ENCODE results near the gene THAP6. TPM values are rescaled to one million over a fixed set of nuclear protein-coding genes. Genes with fewer than 3 reads are reported as not detected.
"Not testable (repeated sequence)": the region's sequence is repeated elsewhere in the genome, so short reads cannot be mapped to it uniquely, and the experiment has no call there.

Gene THAP6
- total RNA-seq, 6 experiments from 2014 or later: 6.8 to 11.5 (median 10.0) TPM

DNA sequence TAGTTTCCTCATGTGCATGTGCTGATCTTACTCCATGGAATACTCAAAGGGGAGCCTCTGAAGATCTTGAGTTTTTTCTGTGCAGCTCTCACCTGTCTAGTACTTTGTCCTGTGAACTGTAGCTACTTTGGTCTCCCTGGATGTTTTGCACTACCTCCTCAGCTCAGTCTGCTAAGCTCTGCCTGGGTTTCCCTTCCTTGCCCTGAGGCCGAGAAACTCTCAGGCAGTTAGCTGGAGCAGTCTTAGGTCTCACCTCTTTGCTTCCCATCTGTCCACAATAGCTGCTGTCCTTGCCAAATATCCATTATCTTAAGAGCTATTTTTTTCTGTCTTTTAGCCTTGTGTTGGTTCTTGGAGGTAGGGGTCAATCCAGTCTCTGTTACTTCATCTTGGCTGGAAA is 11.6 kb downstream of the THAP6 start:
- ATAC-seq (no peak), DNase-seq (no peak)
- Histone ChIP-seq H3K27ac (no peak overlapping the region), H3K4me1 (no peaks in the 10 kb centered on the region), H3K27me3 (no peaks in the 10 kb centered on the region), H3K9me3 (no peaks in the 10 kb centered on the region), H3K36me3 (peaks cover 0 to 52% (median 13%) of the 10 kb centered on the region in 4 donors), H3K4me3 (no peak overlapping the region)
- WGBS (ENCODE audit: insufficient coverage, low coverage, low lambda C conversion rate, missing lambda C conversion rate): 100% methylated on average over 1 of the region's 1 CpG
- intact Hi-C loops (cut with DNase I): no loop called here
- TF ChIP-seq, protein P1, sequence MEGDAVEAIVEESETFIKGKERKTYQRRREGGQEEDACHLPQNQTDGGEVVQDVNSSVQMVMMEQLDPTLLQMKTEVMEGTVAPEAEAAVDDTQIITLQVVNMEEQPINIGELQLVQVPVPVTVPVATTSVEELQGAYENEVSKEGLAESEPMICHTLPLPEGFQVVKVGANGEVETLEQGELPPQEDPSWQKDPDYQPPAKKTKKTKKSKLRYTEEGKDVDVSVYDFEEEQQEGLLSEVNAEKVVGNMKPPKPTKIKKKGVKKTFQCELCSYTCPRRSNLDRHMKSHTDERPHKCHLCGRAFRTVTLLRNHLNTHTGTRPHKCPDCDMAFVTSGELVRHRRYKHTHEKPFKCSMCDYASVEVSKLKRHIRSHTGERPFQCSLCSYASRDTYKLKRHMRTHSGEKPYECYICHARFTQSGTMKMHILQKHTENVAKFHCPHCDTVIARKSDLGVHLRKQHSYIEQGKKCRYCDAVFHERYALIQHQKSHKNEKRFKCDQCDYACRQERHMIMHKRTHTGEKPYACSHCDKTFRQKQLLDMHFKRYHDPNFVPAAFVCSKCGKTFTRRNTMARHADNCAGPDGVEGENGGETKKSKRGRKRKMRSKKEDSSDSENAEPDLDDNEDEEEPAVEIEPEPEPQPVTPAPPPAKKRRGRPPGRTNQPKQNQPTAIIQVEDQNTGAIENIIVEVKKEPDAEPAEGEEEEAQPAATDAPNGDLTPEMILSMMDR (IDR thresholded peaks at IDR 0.05): no peak
- TF ChIP-seq POLR2A (IDR thresholded peaks at IDR 0.05): no peak

DNA sequence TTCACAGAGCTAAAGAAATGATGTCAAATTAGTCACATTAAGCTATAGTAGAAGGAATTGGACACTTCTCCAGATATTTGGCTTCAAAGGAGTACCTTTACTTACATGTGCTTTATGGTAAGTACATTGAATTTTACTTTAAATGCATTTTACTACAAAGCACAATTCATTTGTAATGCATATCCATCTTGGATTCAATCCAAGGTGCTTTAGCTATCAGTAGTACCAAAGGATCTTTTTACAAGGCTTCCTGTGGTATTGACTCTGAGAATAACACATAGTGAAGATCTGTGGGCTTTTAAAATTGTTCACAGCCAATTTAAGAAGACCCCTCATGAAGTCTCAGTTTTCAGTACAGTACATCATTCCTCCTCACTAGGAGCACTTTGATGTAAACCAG is 13.2 kb downstream of the THAP6 start:
- intact Hi-C loops (cut with DNase I): no loop called here
- no peak for DNase-seq
- no peak overlapping the region for H3K4me3 ChIP-seq
- no peak for ATAC-seq
- peaks cover 0 to 38% (median 15%) of the 10 kb centered on the region in 4 donors for H3K36me3 ChIP-seq
- no peaks in the 10 kb centered on the region for H3K9me3 ChIP-seq
- H3K27me3 ChIP-seq: no peaks in the 10 kb centered on the region
- H3K4me1 ChIP-seq: no peaks in the 10 kb centered on the region
- H3K27ac ChIP-seq: no peak overlapping the region
- TF ChIP-seq, protein P1 (IDR thresholded peaks at IDR 0.05): no peak
- no peak for TF ChIP-seq POLR2A (IDR thresholded peaks at IDR 0.05)

DNA sequence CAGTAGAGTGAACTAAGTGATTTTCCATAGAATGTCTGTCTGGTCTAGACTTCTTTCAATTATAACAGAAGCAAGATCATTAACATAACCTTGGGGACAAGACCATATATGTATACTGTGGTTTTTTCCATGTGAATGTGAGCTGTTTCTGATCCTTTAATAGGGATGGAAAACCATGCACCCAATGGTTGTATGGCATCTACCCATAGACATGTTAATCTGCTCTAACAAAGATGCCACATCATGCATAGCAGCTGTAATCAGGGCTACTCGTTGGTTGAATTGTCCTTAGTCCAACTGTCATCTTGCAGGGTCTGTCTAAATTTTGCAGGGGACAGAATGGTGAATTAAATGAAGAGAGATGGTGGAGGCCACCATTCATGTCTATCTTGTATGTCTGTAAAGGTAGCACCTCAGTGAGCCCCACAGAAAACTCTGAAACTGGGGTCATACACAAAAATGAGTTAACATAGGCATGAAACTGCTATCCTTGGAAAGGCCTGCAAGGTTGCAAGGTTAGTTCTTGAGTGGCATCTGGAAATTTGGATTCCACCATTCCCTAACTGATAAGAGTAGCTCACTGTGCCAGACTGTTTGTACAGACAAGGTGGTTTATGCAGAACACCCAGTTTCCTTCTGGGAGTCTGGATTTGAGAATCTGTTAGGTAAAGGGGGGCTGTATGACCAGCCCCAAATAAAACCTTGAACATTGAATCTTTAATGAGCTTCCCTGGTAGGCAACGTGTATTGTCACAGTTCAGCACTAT is 16.5 kb downstream of the THAP6 start:
- no peak overlapping the region for H3K27ac ChIP-seq
- H3K27me3 ChIP-seq: no peaks in the 10 kb centered on the region
- 83% methylated on average over 2 of the region's 2 CpGs for WGBS (ENCODE audit: insufficient coverage, low coverage, low lambda C conversion rate, missing lambda C conversion rate)
- H3K4me1 ChIP-seq: no peaks in the 10 kb centered on the region
- no peaks in the 10 kb centered on the region for H3K9me3 ChIP-seq
- no peak overlapping the region for H3K4me3 ChIP-seq
- intact Hi-C loops (cut with DNase I): no loop called here
- DNase-seq: no peak
- ATAC-seq: no peak
- peaks cover 0 to 27% (median 15%) of the 10 kb centered on the region in 4 donors for H3K36me3 ChIP-seq
- TF ChIP-seq, protein P1 (IDR thresholded peaks at IDR 0.05): no peak
- no peak for TF ChIP-seq POLR2A (IDR thresholded peaks at IDR 0.05)

DNA sequence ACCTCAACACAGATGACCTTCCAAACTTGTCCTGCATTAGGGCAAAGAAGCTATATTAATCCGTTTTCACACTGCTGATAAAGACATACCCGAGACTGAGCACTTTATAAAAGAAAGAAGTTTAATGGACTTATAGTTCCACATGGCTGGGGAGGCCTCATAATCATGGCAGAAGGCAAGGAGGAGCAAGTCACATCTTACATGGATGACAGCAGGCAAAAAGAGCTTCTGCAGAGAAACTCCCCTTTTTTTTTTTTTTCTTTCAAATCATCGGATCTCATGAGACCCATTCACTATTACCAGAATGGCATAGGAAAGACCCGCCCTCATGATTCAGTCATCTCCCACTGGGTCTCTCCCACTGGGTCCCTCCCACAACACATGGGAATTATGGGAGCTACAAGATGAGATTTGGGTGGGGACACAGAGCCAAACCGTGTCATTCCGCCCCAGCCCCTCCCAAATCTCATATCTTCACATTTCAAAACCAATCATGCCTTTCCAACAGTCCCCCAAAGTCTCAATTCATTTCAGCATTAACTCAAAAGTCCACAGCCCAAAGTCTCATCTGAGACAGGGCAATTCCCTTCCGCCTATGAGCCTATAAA is 17.4 kb downstream of the THAP6 start:
- DNase-seq; H3K27me3 ChIP-seq; H3K4me1 ChIP-seq; H3K27ac ChIP-seq; intact Hi-C loops (cut with DNase I); ATAC-seq; H3K4me3 ChIP-seq; H3K9me3 ChIP-seq: not testable (repeated sequence)
- H3K36me3 ChIP-seq: peaks cover 0 to 19% (median 12%) of the 10 kb centered on the region in 4 donors
- WGBS (ENCODE audit: insufficient coverage, low coverage, low lambda C conversion rate, missing lambda C conversion rate): 100% methylated on average over 5 of the region's 7 CpGs

DNA sequence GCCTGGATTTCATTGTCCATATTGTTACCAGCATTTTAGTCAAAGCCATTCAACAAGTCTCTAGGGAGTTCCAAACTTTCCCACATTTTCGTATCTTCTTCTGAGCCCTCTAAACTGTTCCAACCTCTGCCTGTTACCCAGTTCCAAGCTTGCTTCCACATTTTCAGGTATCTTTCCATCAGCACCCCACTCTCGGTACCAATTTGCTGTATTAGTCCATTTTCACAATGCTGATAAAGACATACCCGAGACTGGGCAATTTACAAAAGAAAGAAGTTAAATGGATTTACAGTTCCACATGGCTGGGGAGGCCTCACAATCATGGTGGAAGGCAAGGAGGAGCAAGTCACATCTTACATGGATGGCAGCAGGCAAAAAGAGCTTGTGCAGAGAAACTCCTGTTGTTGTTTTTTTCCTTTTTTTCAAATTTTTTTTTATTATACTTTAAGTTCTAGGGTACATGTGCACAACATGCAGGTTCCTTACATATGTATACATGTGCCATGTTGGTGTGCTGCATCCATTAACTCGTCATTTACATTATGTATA is 19.1 kb downstream of the THAP6 start:
- intact Hi-C loops (cut with DNase I); H3K27ac ChIP-seq; ATAC-seq; H3K27me3 ChIP-seq; H3K9me3 ChIP-seq; H3K4me3 ChIP-seq; H3K36me3 ChIP-seq; H3K4me1 ChIP-seq; DNase-seq: not testable (repeated sequence)
- 94% methylated on average over 4 of the region's 4 CpGs for WGBS (ENCODE audit: insufficient coverage, low coverage, low lambda C conversion rate, missing lambda C conversion rate)

DNA sequence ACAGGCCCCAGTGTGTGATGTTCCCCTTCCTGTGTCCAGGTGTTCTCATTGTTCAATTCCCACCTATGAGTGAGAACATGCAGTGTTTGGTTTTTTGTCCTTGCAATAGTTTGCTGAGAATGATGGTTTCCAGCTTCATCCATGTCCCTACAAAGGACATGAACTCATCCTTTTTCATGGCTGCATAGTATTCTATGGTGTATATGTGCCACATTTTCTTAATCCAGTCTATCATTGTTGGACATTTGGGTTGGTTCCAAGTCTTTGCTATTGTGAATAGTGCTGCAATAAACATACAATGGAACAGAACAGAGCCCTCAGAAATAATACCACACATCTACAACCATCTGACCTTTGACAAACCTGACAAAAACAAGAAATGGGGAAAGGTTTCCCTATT is 19.7 kb downstream of the THAP6 start:
- intact Hi-C loops (cut with DNase I); H3K4me3 ChIP-seq; DNase-seq; ATAC-seq; H3K36me3 ChIP-seq; H3K9me3 ChIP-seq; H3K27me3 ChIP-seq; H3K4me1 ChIP-seq; H3K27ac ChIP-seq: not testable (repeated sequence)

DNA sequence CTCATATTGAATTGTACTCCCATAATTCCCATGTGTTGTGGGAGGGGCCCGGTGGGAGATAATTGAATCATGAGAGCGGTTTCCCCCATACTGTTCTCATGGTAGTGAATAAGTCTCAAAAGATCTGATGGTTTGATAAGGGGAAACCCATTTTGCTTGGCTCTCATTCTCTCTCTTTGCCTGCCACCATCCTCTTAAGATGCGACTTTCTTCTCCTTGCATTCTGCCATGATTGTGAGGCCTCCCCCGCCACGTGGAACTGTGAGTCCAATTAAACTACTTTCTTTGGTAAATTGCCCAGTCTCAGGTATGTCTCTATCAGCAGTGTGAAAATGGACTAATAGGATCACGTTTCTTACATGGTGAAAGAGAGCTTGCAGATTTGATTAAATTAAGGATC is 23.0 kb downstream of the THAP6 start:
- H3K27ac ChIP-seq; H3K36me3 ChIP-seq; DNase-seq; ATAC-seq; H3K27me3 ChIP-seq; intact Hi-C loops (cut with DNase I); H3K9me3 ChIP-seq; H3K4me1 ChIP-seq; H3K4me3 ChIP-seq: not testable (repeated sequence)
- 93% methylated on average over 6 of the region's 6 CpGs for WGBS (ENCODE audit: insufficient coverage, low coverage, low lambda C conversion rate, missing lambda C conversion rate)

Measured in right lobe of liver (tissue), 6 donors.